GM19324 (cell line): ENCODE results near the gene ADD2.

Experiments
- ATAC-seq: cut with Tn5 transposase; IDR thresholded peaks from one replicate; pipeline ENCODE4 v1.9.1; 2021; ENCODE audit warnings: mild to moderate bottlenecking, moderate library complexity; ENCODE audit not compliant: unreplicated experiment, low FRiP score

ADD2 gene

GRCh38 chr2:70708376-70709199 lies 59.4 kb downstream of the ADD2 start:
- ATAC-seq = no peak

- ATAC-seq = no peak
Observed at GRCh38 chr2:70707706-70708105, 60.3 kb downstream of the ADD2 start.

GRCh38 chr2:70706026-70706795 lies 61.8 kb downstream of the ADD2 start:
- no peak for ATAC-seq

- no peak for ATAC-seq
Observed at GRCh38 chr2:70705160-70705850, 62.7 kb downstream of the ADD2 start.

- ATAC-seq = no peak
Observed at GRCh38 chr2:70703900-70704549, 64.0 kb downstream of the ADD2 start.

GRCh38 chr2:70702711-70703395 lies 65.1 kb downstream of the ADD2 start:
- ATAC-seq = no peak

- no peak for ATAC-seq
Observed at GRCh38 chr2:70698847-70699246, 69.2 kb downstream of the ADD2 start.

GRCh38 chr2:70697603-70698383 lies 70.2 kb downstream of the ADD2 start:
- ATAC-seq = no peak

GRCh38 chr2:70696142-70696541 lies 71.9 kb downstream of the ADD2 start:
- ATAC-seq = no peak

GRCh38 chr2:70692256-70692655 lies 75.7 kb downstream of the ADD2 start:
- no peak for ATAC-seq

- no peak for ATAC-seq
Observed at GRCh38 chr2:70691497-70692140, 76.4 kb downstream of the ADD2 start.

- no peak for ATAC-seq
Observed at GRCh38 chr2:70690846-70691245, 77.2 kb downstream of the ADD2 start.

GRCh38 chr2:70688427-70688826 lies 79.6 kb downstream of the ADD2 start:
- no peak for ATAC-seq

GRCh38 chr2:70687461-70687795 lies 80.6 kb downstream of the ADD2 start:
- no peak for ATAC-seq

GRCh38 chr2:70686577-70687460 lies 81.2 kb downstream of the ADD2 start:
- ATAC-seq = no peak

GRCh38 chr2:70685771-70686171 lies 82.2 kb downstream of the ADD2 start:
- no peak for ATAC-seq

- ATAC-seq = no peak
Observed at GRCh38 chr2:70684846-70685622, 83.0 kb downstream of the ADD2 start.
